ENCODE results near the gene ADM2. TPM values are rescaled to one million over a fixed set of nuclear protein-coding genes. Genes with fewer than 3 reads are reported as not detected.

ADM2 gene
- total RNA-seq, 4 donors from 2014 or later: under 0.01 TPM; not detected in 3

GRCh38 chr22:50435291-50436014, 45.9 kb upstream of the ADM2 start:
- 90% methylated on average over 13 of the region's 20 CpGs for WGBS
- Histone ChIP-seq H3K9me3 (no peaks in the 10 kb centered on the region), H3K36me3 (peaks cover 65 to 87% (median 84%) of the 10 kb centered on the region in 4 donors), H3K4me1 (no peaks in the 10 kb centered on the region), H3K27ac (replicated peaks in 1 of 4) (no peak overlapping the region), H3K4me3 (no peak overlapping the region), H3K27me3 (no peaks in the 10 kb centered on the region)
- intact Hi-C loops (cut with DNase I): no loop called here
- TF ChIP-seq POLR2A (IDR thresholded peaks at IDR 0.05; ENCODE audit: low read depth) (no peak), CTCF (IDR thresholded peaks at IDR 0.05) (no peak), POLR2AphosphoS5 (IDR thresholded peaks at IDR 0.05) (no peak), EP300 (IDR thresholded peaks at IDR 0.05) (no peak)
- DNase-seq (ENCODE audit: extremely low spot score): no peak

- DNase-seq (ENCODE audit: extremely low spot score): no peak
- Histone ChIP-seq H3K27me3 (no peaks in the 10 kb centered on the region), H3K36me3 (peaks cover 69 to 87% (median 85%) of the 10 kb centered on the region in 4 donors), H3K4me3 (no peak overlapping the region), H3K4me1 (no peaks in the 10 kb centered on the region), H3K9me3 (no peaks in the 10 kb centered on the region), H3K27ac (replicated peaks in 1 of 4) (no peak overlapping the region)
- no peak for TF ChIP-seq EP300 (IDR thresholded peaks at IDR 0.05)
- no peak for TF ChIP-seq CTCF (IDR thresholded peaks at IDR 0.05)
- no peak for TF ChIP-seq POLR2A (IDR thresholded peaks at IDR 0.05; ENCODE audit: low read depth)
- TF ChIP-seq POLR2AphosphoS5 (IDR thresholded peaks at IDR 0.05): no peak
- WGBS: 86% methylated on average over 19 of the region's 37 CpGs
- intact Hi-C loops (cut with DNase I): no loop called here
Observed at GRCh38 chr22:50436015-50436830, 45.1 kb upstream of the ADM2 start.

- Histone ChIP-seq H3K4me3 (no peak overlapping the region), H3K27me3 (no peaks in the 10 kb centered on the region), H3K9me3 (no peaks in the 10 kb centered on the region), H3K36me3 (peaks cover 66 to 87% (median 85%) of the 10 kb centered on the region in 4 donors), H3K4me1 (no peaks in the 10 kb centered on the region), H3K27ac (replicated peaks in 1 of 4) (no peak overlapping the region)
- WGBS: 90% methylated on average over 14 of the region's 25 CpGs
- DNase-seq (ENCODE audit: extremely low spot score): no peak
- TF ChIP-seq EP300 (IDR thresholded peaks at IDR 0.05) (no peak), POLR2A (IDR thresholded peaks at IDR 0.05; ENCODE audit: low read depth) (no peak), CTCF (IDR thresholded peaks at IDR 0.05) (no peak), POLR2AphosphoS5 (IDR thresholded peaks at IDR 0.05) (no peak)
- intact Hi-C loops (cut with DNase I): no loop called here
Observed at GRCh38 chr22:50436841-50437341, 44.5 kb upstream of the ADM2 start.

- intact Hi-C loops (cut with DNase I): no loop called here
- no peak overlapping the region for H3K27ac ChIP-seq (replicated peaks in 1 of 4)
- H3K36me3 ChIP-seq: peaks cover 57 to 82% (median 79%) of the 10 kb centered on the region in 4 donors
- DNase-seq (ENCODE audit: extremely low spot score): no peak
- H3K4me3 ChIP-seq: no peak overlapping the region
- 87% methylated on average over 8 of the region's 36 CpGs for WGBS
- no peaks in the 10 kb centered on the region for H3K9me3 ChIP-seq
- no peak for TF ChIP-seq POLR2AphosphoS5 (IDR thresholded peaks at IDR 0.05)
- no peak for TF ChIP-seq POLR2A (IDR thresholded peaks at IDR 0.05; ENCODE audit: low read depth)
- TF ChIP-seq CTCF (IDR thresholded peaks at IDR 0.05): no peak
- no peak for TF ChIP-seq EP300 (IDR thresholded peaks at IDR 0.05)
- H3K4me1 ChIP-seq: no peaks in the 10 kb centered on the region
- no peaks in the 10 kb centered on the region for H3K27me3 ChIP-seq
Observed at GRCh38 chr22:50437511-50438304, 43.6 kb upstream of the ADM2 start.

All from esophagus muscularis mucosa (tissue), 4 donors.